GM19035 (cell line): Measurements from ENCODE around the gene BRWD1.
"Not testable (repeated sequence)": the region's sequence is repeated elsewhere in the genome, so short reads cannot be mapped to it uniquely, and the experiment has no call there.

Experiments
- ATAC-seq: cut with Tn5 transposase; IDR thresholded peaks from one replicate; pipeline ENCODE4 v1.9.1; 2021; ENCODE audit not compliant: unreplicated experiment

The BRWD1 gene

DNA sequence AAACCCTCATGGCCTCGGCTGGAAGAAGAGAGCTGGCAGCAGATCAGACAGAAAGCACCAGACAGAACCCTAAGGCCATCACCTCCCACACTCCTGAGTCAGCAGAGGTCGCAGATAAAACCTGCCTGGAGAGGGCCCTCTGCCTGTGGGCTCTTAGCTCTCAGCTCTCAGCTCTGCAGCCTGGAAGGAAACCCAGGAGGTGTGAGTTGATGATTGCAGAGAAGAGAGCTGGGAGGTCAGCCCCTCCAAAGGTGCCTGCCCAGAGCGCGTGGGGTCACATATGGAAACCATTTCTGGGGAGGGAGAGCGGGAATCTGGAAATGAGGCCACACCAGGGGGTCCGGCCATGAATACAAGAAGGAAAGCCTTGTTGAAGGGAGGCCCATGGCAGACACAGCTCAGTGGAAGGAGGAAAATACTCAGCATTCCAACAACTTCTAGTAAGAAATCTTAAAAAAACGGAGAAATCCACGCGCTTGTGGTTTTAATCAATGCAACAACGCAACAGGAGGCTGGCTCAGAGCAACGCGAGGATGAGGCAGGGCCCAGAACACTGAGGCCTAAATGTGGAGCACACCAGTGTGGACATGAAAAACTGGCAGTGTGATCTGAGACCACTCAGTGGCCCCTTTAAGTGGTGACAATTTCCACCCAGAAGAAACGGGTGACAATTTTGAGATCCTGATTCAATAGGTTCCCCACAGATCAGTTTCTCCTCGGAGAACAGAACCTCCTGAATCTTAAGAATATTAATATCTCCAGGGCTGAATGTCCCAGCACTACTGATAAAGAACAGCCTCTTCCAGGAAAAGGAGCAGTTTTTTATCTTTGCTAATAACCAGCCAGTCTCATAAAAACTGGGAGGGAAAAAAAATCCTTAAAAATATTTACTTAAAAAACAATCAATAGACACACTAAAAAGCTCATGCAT is 175.9 kb downstream of the BRWD1 start:
- no peak for ATAC-seq

DNA sequence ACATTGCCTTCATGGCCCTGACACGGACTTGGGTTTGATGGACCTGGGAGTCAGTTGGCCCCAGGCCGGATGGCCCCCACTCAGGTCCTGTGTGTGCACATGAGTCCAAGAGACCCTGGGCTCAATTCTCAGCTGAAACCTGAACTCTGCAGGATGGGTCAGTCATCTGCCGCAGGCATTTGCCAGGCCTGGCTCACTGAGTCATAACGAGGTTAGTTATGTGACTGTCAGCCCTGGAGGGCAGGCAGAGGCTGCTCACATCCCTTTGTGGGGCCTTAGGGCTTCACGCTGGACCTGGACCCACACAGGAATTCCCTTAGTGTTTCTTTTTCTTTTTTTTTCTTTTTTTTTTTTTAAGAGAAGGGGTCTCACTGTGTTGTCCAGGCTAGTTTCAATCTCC is 176.7 kb downstream of the BRWD1 start:
- ATAC-seq = no peak

GRCh38 chr21:39136138-39136537 is 177.3 kb downstream of the BRWD1 start:
- ATAC-seq = not testable (repeated sequence)

GRCh38 chr21:39134288-39134810 is 179.1 kb downstream of the BRWD1 start:
- ATAC-seq = no peak
